ENCODE measurements around the gene AMBRA1.

AMBRA1 gene

GRCh38 chr11:46364056-46364455 lies 229.8 kb downstream of the AMBRA1 start:
- DNase-seq = no peak

GRCh38 chr11:46363455-46364005 lies 230.3 kb downstream of the AMBRA1 start:
- no peak for DNase-seq

- DNase-seq = no peak
These were observed 230.8 kb downstream of the AMBRA1 start for GRCh38 chr11:46363031-46363407.

- DNase-seq = no peak
These were observed 231.4 kb downstream of the AMBRA1 start for GRCh38 chr11:46362156-46363030.

- DNase-seq = no peak
These were observed 232.3 kb downstream of the AMBRA1 start for GRCh38 chr11:46361283-46362155.

GRCh38 chr11:46360878-46361277 lies 232.9 kb downstream of the AMBRA1 start:
- DNase-seq = no peak

GRCh38 chr11:46359953-46360352 lies 233.9 kb downstream of the AMBRA1 start:
- no peak for DNase-seq

- DNase-seq = no peak
These were observed 236.3 kb downstream of the AMBRA1 start for GRCh38 chr11:46357483-46357936.

- DNase-seq = no peak
These were observed 236.8 kb downstream of the AMBRA1 start for GRCh38 chr11:46356924-46357482.

- DNase-seq = no peak
These were observed 240.1 kb downstream of the AMBRA1 start for GRCh38 chr11:46353698-46354097.

- no peak for DNase-seq
These were observed 241.6 kb downstream of the AMBRA1 start for GRCh38 chr11:46352063-46352841.

GRCh38 chr11:46351606-46352005 lies 242.2 kb downstream of the AMBRA1 start:
- no peak for DNase-seq

- no peak for DNase-seq
These were observed 242.7 kb downstream of the AMBRA1 start for GRCh38 chr11:46351148-46351547.

GRCh38 chr11:46350695-46351094 lies 243.1 kb downstream of the AMBRA1 start:
- no peak for DNase-seq

GRCh38 chr11:46348566-46349401 lies 245.0 kb downstream of the AMBRA1 start:
- DNase-seq = no peak

GRCh38 chr11:46347637-46348311 lies 246.0 kb downstream of the AMBRA1 start:
- DNase-seq = no peak

GRCh38 chr11:46346886-46347636 lies 246.8 kb downstream of the AMBRA1 start, which contains the start of gene DGKZ:
TSS of gene DGKZ (plus strand) at chr11:46347463. CDS start at chr11:46347660, 197 bp downstream.
- DNase-seq = peak; percentile 82

Measured in NCI-H1105 treated with DMSO at 0.1 percent for 48 hours (cell line).